CD4-positive, alpha-beta T cell treated with Interleukin-17A for 4 hours (primary cell): Measurements from ENCODE around the gene SLC25A30.
"Not testable (repeated sequence)": the region's sequence is repeated elsewhere in the genome, so short reads cannot be mapped to it uniquely, and the experiment has no call there.

Experiments
- DNase-seq: peaks from one replicate; pipeline ENCODE4 v3.0.0-alpha.2; 2020; ENCODE audit warnings: mixed read lengths

SLC25A30 gene

GRCh38 chr13:45364876-45365557 lies 53.2 kb downstream of the SLC25A30 start:
- DNase-seq, result no peak

GRCh38 chr13:45362939-45363338 lies 55.2 kb downstream of the SLC25A30 start:
- peak; percentile 24 for DNase-seq

- DNase-seq, result peak; percentile 36
These were observed 56.5 kb downstream of the SLC25A30 start for GRCh38 chr13:45361596-45362206.

GRCh38 chr13:45356966-45357672 lies 61.1 kb downstream of the SLC25A30 start:
- DNase-seq, result no peak

- no peak for DNase-seq
These were observed 64.3 kb downstream of the SLC25A30 start for GRCh38 chr13:45353895-45354294.

- no peak for DNase-seq
These were observed 66.1 kb downstream of the SLC25A30 start for GRCh38 chr13:45352031-45352430.

GRCh38 chr13:45350152-45350551 lies 68.0 kb downstream of the SLC25A30 start:
- DNase-seq, result no peak

GRCh38 chr13:45349438-45349837 lies 68.7 kb downstream of the SLC25A30 start:
- DNase-seq, result no peak

GRCh38 chr13:45344064-45344463 lies 74.1 kb downstream of the SLC25A30 start:
- not testable (repeated sequence) for DNase-seq
